Measurements from ENCODE around the gene KIF3A.

Gene KIF3A

DNA sequence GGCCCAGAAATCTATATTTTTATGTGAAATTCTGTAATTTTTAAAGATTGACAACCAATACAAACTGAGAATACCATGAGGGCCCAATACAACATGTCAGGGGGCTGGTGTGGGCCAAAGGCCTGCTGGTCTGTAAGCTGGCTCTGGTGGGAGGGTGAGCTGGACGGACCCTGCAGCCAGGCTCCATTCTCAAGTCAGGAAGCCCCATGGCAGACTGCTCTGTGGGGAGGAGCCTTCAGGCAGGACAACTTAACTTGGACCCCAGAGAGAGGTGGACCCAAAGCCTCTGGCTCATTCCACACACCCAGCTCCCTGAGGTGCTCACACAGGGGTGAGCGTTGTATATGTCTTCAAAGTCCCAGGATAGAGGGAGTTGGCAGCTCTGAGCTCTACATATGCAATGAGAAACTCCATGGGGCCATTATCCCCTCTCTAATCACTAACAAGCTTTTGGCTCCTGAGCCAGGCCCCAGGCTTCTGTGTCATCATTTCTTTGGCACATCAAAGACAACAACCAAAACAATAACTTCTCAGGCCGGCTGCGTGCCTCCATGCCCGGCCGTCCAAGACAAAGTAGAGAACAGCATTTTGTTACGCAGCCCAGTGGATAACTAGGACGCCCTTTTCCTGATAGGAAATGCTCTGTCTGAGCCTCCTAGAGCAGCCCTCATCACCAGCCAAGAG is 33.3 kb upstream of the KIF3A start:
- no peak for DNase-seq (ENCODE audit: low read depth)

DNA sequence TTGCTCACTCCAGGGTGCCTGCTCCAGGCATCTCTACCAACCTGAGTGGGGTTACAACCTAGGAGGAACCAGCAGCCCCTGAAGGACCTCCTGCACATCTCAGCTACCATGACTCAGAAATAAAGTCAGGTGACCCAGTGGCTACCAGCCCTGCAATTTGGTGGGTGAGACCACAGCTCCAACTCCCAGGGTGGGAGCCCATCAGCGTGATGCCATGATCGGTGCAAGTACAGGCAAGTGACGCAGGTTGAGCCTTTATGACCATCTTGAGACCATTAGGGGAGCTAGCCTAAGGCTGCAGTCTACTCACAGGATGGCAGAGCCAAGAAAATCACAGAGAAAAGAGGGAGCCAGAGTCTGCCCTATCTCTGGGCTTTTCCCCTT is 31.1 kb upstream of the KIF3A start:
- DNase-seq (ENCODE audit: low read depth), result no peak

- DNase-seq (ENCODE audit: low read depth), result no peak
Observed at GRCh38 chr5:132767150-132767549, 29.8 kb upstream of the KIF3A start.

DNA sequence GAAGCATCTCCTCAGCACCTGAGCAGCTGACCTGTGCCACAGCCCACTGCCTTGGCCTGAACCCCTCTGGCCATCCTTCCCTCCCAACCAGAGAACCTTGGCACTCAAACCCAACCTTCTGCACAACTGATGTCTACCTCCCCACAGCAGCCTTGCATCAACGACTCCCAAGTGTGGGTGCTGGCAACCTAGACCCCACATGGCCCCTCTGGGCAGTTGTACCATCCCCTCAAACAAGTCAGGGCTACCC is 29.4 kb upstream of the KIF3A start:
- no peak for DNase-seq (ENCODE audit: low read depth)

DNA sequence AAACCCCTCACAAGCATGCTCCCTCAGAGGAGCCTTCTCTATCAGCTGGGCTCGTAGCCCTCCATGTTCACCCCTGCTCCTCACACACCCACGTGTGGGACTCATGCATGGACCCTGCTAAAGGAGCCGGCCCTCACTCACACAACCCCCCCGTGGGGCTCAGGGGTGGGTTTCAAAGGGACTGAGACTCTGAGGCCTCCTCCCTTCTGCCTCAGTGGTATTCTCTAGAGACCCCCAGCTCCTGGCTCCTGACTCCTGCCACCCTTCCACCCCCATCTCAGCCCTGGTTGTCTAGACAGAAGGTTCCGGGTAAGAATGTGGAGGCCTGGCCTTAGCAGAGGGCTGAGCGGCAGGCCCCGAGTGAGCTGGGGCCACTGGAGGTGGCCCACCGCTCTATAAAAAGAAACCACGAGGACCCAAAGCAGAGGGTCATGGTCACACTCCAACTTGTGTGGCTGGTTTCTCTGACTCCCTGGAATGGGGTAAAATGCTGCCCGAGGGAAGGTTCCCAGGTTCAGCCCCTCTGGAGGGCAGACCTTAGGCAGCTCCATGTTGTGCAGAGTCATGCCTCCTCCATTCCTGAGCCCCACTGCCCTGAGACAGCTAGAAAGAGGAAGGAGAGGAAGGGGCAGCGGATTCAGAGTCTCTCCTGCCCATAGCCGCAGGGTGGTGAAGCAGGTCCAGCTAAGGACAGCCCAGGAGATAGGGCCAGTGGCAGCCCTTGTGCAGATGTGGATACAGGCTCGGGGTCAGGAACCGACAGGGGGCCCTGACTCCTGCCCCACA is 28.9 kb upstream of the KIF3A start:
- no peak for DNase-seq (ENCODE audit: low read depth)

GRCh38 chr5:132765311-132766019 is 28.1 kb upstream of the KIF3A start:
- no peak for DNase-seq (ENCODE audit: low read depth)

DNA sequence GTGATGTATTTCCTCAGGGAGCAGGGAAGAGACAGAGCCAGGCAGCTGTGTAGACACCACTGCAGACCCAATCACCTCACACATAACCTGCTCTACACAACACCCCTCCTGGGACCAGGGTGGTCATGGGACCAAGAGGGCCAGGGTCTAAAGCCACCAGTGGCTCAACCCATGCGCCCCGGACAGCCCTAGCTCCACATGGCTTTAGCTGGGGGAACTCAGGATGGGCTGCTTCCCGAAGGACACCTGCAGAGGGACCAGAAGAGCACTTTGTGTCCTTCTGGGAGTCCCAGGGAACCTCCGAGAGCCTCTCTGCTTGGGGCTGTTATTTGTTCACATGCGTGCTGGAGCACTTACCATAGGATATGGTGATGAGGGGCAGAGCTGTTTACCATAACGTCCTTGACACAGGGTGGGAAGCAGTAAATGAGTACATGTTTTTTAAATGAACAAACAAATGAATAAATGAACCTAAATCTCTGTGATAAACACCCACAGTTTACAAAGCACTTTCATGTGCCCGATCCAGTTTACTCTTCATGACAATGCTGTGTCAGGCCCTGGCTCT is 27.4 kb upstream of the KIF3A start:
- no peak for DNase-seq (ENCODE audit: low read depth)

DNA sequence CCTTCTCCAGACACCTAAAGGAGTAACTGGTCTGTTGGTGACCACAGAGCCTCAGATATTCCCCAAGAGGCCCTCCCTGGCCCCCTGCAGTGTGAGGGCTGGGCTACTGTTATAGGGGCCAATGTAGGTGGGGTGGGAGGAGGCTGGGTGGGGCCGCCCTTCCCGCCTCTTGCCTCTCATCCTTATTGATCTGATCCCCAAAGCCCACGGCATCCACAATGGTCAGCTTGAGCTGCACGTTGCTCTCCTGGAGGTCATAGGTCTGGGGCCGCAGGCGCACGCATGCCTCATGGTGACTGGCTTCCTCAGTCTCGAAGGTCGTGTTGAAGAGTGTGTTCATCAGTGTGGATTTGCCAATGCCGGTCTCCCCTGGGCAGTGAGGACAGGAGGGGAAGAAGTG is 26.7 kb upstream of the KIF3A start:
- no peak for DNase-seq (ENCODE audit: low read depth)

- DNase-seq (ENCODE audit: low read depth), result no peak
Observed at GRCh38 chr5:132763181-132764036, 26.1 kb upstream of the KIF3A start.

DNA sequence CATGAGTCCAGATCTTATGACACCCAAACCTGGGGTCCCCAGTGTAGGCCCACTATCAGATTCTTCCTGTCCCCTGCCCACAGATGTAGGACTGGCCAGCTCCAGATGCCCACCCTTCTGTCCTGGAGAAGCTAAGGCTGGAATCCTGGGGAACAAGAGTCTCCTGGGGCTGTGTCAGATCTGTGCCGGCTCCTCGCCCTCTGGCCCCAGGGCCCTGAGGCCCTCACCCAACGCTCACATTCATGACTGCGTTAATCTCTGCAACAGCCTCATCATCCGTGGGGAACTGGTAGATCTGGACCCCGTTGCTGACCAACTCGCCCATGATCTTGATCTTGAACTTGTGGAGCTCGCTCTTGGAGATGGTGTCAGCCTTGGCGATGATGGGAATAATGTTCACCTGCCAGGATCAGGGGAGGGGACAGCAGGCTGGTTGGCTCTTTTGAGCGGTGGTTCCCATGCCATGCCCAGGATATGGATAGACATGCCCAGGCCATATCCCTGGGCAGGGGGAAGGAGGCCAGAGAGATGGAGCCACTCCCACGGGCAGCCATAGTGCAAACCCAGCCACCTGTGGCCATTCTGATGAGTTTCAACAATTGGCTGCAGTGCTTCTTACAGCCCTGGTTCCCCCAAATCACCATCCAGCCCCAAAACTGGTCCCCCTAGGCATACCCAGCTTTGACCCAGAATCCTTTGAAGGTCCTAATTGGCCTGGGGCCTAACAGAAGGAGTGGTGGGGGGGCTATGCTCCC is 25.1 kb upstream of the KIF3A start:
- DNase-seq (ENCODE audit: low read depth), result no peak

DNA sequence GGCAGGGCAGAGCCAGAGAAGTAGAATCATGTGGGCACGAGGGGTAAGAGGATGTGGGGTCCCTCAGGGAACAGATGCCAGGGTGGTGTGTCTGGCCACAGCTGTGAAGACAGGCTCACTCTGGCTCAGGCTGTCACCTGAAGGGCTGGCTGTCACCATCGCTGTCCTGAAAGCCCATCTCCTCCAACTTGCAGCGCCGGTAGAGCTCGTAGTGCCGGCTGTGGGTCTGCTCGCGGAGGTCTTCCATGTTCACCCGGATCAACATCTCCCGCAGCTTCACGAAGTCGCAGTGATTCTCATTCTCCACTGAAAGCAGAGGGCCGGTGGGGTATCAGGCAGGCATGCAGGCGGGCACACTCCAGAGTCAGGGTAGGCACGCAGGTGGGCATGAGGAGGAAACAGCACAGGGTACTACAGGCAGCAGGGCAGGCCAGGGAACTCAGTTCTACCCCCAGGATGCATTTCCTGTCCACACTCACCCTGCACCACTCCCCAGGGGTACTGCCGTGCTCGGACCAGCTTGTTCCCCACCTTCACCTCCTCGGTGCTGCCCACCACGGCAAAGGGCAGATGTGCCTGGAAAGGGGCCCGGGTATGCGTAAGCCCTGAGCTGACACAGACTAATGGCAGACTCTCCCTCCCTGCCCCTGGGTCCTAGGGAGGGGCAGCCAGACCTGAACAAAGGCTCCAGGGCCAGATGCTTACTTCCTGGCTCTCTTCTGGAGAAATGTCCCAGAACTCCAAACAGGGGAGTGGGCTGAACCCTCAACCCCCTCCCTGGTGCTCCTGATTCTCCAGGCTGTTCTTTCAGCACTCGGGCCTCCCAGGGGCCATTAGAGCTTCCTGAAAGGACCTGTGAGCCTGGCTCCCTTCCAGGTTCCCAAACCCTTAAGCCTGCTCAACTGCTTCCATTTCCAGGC is 24.2 kb upstream of the KIF3A start:
- DNase-seq (ENCODE audit: low read depth), result no peak

DNA sequence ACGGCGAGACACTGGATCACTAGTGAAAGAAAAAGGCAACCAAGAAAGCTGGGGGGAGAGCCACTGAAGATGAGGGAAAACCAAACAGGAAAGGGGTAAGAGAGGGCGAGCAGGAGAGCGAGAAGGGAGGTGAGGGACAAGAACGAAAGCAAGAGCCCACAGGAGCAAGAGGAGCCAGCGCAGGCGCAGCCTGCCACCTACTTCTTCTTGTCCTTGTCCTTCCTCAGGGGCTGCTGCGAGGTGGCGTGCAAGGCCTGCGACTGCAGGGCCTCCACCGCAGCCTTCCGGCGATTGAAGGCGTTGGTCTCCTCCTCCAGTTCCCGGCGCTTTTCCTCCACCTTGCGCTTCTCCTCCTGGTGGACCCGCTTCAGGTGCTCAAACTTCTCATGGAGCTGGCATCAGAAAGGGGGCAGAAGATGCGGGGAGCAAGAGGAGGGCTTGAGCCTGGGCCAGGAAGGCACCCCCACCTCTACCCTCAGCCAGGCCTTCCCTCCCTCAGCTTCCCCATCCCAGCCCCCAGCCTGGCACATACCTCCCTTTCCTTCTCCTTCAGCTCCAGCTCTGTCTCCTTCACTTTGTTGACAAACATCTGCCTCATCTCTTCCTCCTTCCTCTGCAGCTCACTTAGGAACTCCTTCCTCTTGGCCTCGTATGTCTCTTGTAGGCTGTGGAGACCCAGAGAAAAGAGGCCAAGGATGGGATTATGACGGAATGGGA is 23.4 kb upstream of the KIF3A start:
- no peak for DNase-seq (ENCODE audit: low read depth)

GRCh38 chr5:132760049-132760420 is 22.7 kb upstream of the KIF3A start:
- DNase-seq (ENCODE audit: low read depth), result no peak

GRCh38 chr5:132759114-132760048 is 22.0 kb upstream of the KIF3A start:
- no peak for DNase-seq (ENCODE audit: low read depth)

DNA sequence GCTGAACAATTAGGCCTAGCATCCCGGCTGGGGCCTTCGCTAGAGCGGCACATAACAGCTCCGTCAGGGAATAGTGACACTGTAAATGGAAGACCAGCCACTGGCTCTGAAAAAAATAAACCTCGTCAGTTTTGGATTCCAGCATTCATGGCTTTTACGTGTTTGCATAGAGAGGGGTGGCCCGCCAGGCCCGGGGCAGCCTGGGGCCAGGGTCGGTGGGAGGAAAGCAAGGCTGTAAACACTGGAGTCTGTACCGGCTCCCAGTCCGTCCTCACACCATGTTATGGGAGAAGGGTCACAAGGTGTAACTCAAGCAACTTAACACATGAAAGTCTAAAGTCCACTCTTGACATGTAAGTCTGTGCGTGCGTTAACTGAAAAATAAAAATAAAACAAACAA is 21.1 kb upstream of the KIF3A start:
- DNase-seq (ENCODE audit: low read depth), result no peak

- no peak for DNase-seq (ENCODE audit: low read depth)
Observed at GRCh38 chr5:132756542-132756941, 19.2 kb upstream of the KIF3A start.

DNA sequence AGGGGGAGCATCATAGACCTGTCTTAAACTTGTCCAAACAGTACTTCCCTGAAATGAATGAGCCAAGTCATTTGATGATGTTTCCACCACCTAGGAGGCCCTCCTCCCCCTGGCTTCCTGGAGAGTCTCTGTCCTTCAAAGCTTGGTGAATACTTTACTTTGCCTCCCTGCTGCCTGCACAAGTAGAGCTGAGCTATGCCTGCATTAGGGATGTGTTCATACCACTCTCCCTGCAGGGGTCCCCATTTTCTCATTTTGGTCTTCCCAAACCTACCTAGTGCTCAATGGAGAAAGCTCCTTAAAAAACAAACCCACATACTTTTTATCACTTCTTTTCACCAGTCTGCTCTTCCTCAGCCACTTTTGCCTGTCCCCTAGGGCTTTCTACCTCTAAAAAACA is 17.6 kb upstream of the KIF3A start:
- no peak for DNase-seq (ENCODE audit: low read depth)

- DNase-seq (ENCODE audit: low read depth), result no peak
Observed at GRCh38 chr5:132754111-132754510, 16.8 kb upstream of the KIF3A start.
